H9 (cell line): ENCODE data around the gene MYO18A. TPM values are rescaled to one million over a fixed set of nuclear protein-coding genes. Genes with fewer than 3 reads are reported as not detected.

Source experiments
- DNase-seq: peaks from one replicate; pipeline ENCODE4 v3.0.0-alpha.2; 2017
- H2AFZ ChIP-seq: one replicate; pipeline ENCODE4 v1.6.1; 2013; ENCODE audit warnings: mild to moderate bottlenecking, low read length, control low read depth, moderate library complexity
- H2AK5ac ChIP-seq: 2 replicates; pipeline ENCODE4 v1.6.1; 2013; ENCODE audit warnings: low read length, control low read depth, mixed read lengths; ENCODE audit not compliant: insufficient read length
- H2BK120ac ChIP-seq: one replicate; pipeline ENCODE4 v1.6.1; 2013; ENCODE audit warnings: low read depth, mild to moderate bottlenecking, low read length, control low read depth, inconsistent platforms; ENCODE audit not compliant: poor library complexity, severe bottlenecking
- H2BK12ac ChIP-seq: 2 replicates; pipeline ENCODE4 v1.6.1; 2013; ENCODE audit warnings: low read length, control low read depth, mixed read lengths, low read depth; ENCODE audit not compliant: insufficient read length
- H2BK15ac ChIP-seq: 2 replicates; pipeline ENCODE4 v1.6.1; 2013; ENCODE audit warnings: low read depth, low read length, control low read depth
- H2BK20ac ChIP-seq: one replicate; pipeline ENCODE4 v1.6.1; 2013; ENCODE audit warnings: low read depth, mild to moderate bottlenecking, low read length, control low read depth, inconsistent platforms; ENCODE audit not compliant: poor library complexity, severe bottlenecking
- H2BK5ac ChIP-seq: 2 replicates; pipeline ENCODE4 v1.6.1; 2013; ENCODE audit warnings: low read length, control low read depth, mixed read lengths; ENCODE audit not compliant: insufficient read length
- H3K14ac ChIP-seq: 2 replicates; pipeline ENCODE4 v1.6.1; 2013; ENCODE audit warnings: low read length, control low read depth; ENCODE audit not compliant: insufficient read depth
- H3K18ac ChIP-seq: 2 replicates; pipeline ENCODE4 v1.6.1; 2013; ENCODE audit warnings: low read depth, mild to moderate bottlenecking, mixed read lengths, low read length, control low read depth; ENCODE audit not compliant: insufficient read length
- H3K23ac ChIP-seq: 2 replicates; pipeline ENCODE4 v1.6.1; 2013; ENCODE audit warnings: low read length, control low read depth, mixed read lengths, low read depth; ENCODE audit not compliant: insufficient read length
- H3K23me2 ChIP-seq: 2 replicates; pipeline ENCODE4 v1.6.1; 2013; ENCODE audit warnings: low read depth, mild to moderate bottlenecking, mixed read lengths, low read length, control low read depth; ENCODE audit not compliant: insufficient read length, poor library complexity, severe bottlenecking
- H3K27ac ChIP-seq: 2 replicates; pipeline ENCODE4 v1.5.1; 2013; ENCODE audit warnings: low read length, control low read depth, mixed read lengths, low read depth; ENCODE audit not compliant: insufficient read length
- H3K27me3 ChIP-seq: 2 replicates; pipeline ENCODE4 v1.6.1; 2013; ENCODE audit warnings: low read length, control low read depth, inconsistent platforms; ENCODE audit not compliant: insufficient read depth
- H3K4ac ChIP-seq: 2 replicates; pipeline ENCODE4 v1.6.1; 2013; ENCODE audit warnings: low read depth, mild to moderate bottlenecking, control low read depth, inconsistent platforms, low read length, moderate library complexity
- H3K4me1 ChIP-seq: 2 replicates; pipeline ENCODE4 v1.6.1; 2013; ENCODE audit warnings: low read length, control low read depth, inconsistent platforms; ENCODE audit not compliant: insufficient read depth
- H3K4me2 ChIP-seq: 2 replicates; pipeline ENCODE4 v1.6.1; 2013; ENCODE audit warnings: low read length, control low read depth, mixed read lengths; ENCODE audit not compliant: insufficient read length, insufficient read depth
- H3K56ac ChIP-seq: 2 replicates; pipeline ENCODE4 v1.6.1; 2013; ENCODE audit warnings: low read depth, mild to moderate bottlenecking, mixed read lengths, low read length, control low read depth; ENCODE audit not compliant: insufficient read length
- H3K79me1 ChIP-seq: 2 replicates; pipeline ENCODE4 v1.6.1; 2013; ENCODE audit warnings: low read depth, mild to moderate bottlenecking, moderate library complexity, low read length, control low read depth, inconsistent platforms; ENCODE audit not compliant: insufficient read depth, poor library complexity, severe bottlenecking
- H3K79me2 ChIP-seq: 2 replicates; pipeline ENCODE4 v1.6.1; 2013; ENCODE audit warnings: low read length, control low read depth, inconsistent platforms; ENCODE audit not compliant: insufficient read depth
- H3K9ac ChIP-seq: 2 replicates; pipeline ENCODE4 v1.6.1; 2013; ENCODE audit warnings: low read length, control low read depth, mixed read lengths; ENCODE audit not compliant: insufficient read length; ENCODE audit errors: extremely low read depth
- H3K9me3 ChIP-seq: one replicate; pipeline ENCODE4 v1.6.1; 2013; ENCODE audit warnings: low read depth, low read length, inconsistent platforms; ENCODE audit not compliant: control insufficient read depth
- H3T11ph ChIP-seq: one replicate; pipeline ENCODE4 v1.6.1; 2013; ENCODE audit warnings: mild to moderate bottlenecking, low read length, control low read depth, inconsistent platforms
- H4K20me1 ChIP-seq: one replicate; pipeline ENCODE4 v1.6.1; 2013; ENCODE audit not compliant: control insufficient read depth, insufficient read length, insufficient read depth
- H4K5ac ChIP-seq: 2 replicates; pipeline ENCODE4 v1.6.1; 2013; ENCODE audit warnings: low read depth, mild to moderate bottlenecking, mixed read lengths, low read length, control low read depth; ENCODE audit not compliant: insufficient read length
- H4K8ac ChIP-seq: replicated peaks from 2 replicates; pipeline ENCODE4 v1.6.1; 2013; ENCODE audit warnings: low read length, control low read depth, mixed read lengths, low read depth; ENCODE audit not compliant: insufficient read length
- H4K91ac ChIP-seq: 2 replicates; pipeline ENCODE4 v1.6.1; 2013; ENCODE audit warnings: low read depth, mild to moderate bottlenecking, moderate library complexity, mixed read lengths, low read length, control low read depth; ENCODE audit not compliant: insufficient read length
- H3K27ac Mint-ChIP-seq, 3 experiments: 2 replicates in 2 of 3; 3 replicates in 1 of 3; pipeline ENCODE4 v1.8.0; 2020 to 2021; ENCODE audit warnings: mixed read lengths in 3 of 3, mild to moderate bottlenecking in 1 of 3, moderate library complexity in 1 of 3
- H3K27me3 Mint-ChIP-seq: 2 replicates; pipeline ENCODE4 v1.8.0; 2021; ENCODE audit warnings: low read depth, mild to moderate bottlenecking, moderate library complexity, mixed read lengths
- H3K36me3 Mint-ChIP-seq, 3 experiments: 2 replicates in 2 of 3; 3 replicates in 1 of 3; pipeline ENCODE4 v1.8.0; 2020 to 2021; ENCODE audit warnings: low read depth in 3 of 3, mixed read lengths in 3 of 3; ENCODE audit not compliant: insufficient read depth in 1 of 3
- H3K4me1 Mint-ChIP-seq, 2 experiments: 2 replicates each; pipeline ENCODE4 v1.8.0; 2020; ENCODE audit warnings: mixed read lengths in 2 of 2
- H3K4me3 Mint-ChIP-seq, 2 experiments: 2 replicates in 1 of 2; 3 replicates in 1 of 2; pipeline ENCODE4 v1.8.0; 2020 to 2021; ENCODE audit warnings: mild to moderate bottlenecking in 2 of 2, mixed read lengths in 2 of 2, moderate library complexity in 1 of 2
- H3K9me3 Mint-ChIP-seq, 2 experiments: 2 replicates in 1 of 2; 3 replicates in 1 of 2; pipeline ENCODE4 v1.8.0; 2020; ENCODE audit warnings: mild to moderate bottlenecking in 2 of 2, mixed read lengths in 2 of 2, moderate library complexity in 1 of 2
- CTCF ChIP-seq: fragments of 200-600 bp; sonication (generic); conservative IDR thresholded peaks from 3 replicates; pipeline ENCODE4 v1.8.0; 2021; ENCODE audit warnings: antibody characterized with exemption, mild to moderate bottlenecking
- WGBS: extraction: QIAGEN DNeasy Blood & Tissue Kit; methylation state at CpG from one replicate; pipeline ENCODE4 v1.1.7; 2013; ENCODE audit warnings: missing lambda C conversion rate, low lambda C conversion rate, mixed read lengths; ENCODE audit not compliant: insufficient read length; ENCODE audit errors: extremely low coverage; 5-methylcytosine and 5-hydroxymethylcytosine counted together
- total RNA-seq: library from RNA; stranded (reverse); gene quantifications from 2 replicates; pipeline ENCODE4 v1.2.1, GENCODE V29; 2021

Gene MYO18A
- total RNA-seq, 1 experiment from 2014 or later, result 21.6 TPM

DNA sequence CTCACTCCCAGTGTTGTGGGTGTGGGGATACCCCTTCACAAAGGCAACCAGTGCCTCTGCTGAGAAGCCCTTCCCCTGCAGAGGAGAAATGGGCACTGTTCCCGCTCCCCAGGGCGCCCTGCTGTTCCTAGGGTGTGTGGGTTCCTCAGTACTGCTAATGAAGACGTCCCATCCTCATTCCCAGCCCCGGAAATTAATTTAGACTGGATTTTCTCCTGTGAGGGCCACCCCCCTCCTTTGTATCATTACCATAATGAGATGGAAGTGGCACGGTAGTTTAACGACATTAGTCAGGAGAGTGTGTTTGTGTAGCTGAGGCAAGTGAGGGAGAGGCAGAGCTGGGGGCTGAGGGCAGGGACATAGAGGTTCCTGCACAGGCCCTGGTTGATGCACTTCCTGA is 84.1 kb downstream of the MYO18A start:
- H4K20me1 ChIP-seq, result no peaks in the 10 kb centered on the region
- H2BK120ac ChIP-seq, result no peak overlapping the region
- H3K18ac ChIP-seq, result no peak overlapping the region
- no peak overlapping the region for H3K4me2 ChIP-seq
- H3K4ac ChIP-seq, result no peak overlapping the region
- H3K79me1 ChIP-seq, result no peaks in the 10 kb centered on the region
- no peak overlapping the region for H3K9ac ChIP-seq
- WGBS, result no CpG with 5 or more reads among the region's 6 CpGs
- no peak overlapping the region for H4K8ac ChIP-seq
- Mint-ChIP-seq H3K4me3 (no peak overlapping the region), H3K27ac (no peak overlapping the region; a peak in 1 of 7 replicates), H3K9me3 (no peaks in the 10 kb centered on the region), H3K36me3 (peaks cover 20 to 51% (median 32%) of the 10 kb centered on the region in 3 experiments; a peak in 6 of 7 replicates), H3K4me1 (peaks cover 17 to 26% of the 10 kb centered on the region in 2 experiments), H3K27me3 (no peaks in the 10 kb centered on the region)
- H3K27me3 ChIP-seq, result no peaks in the 10 kb centered on the region
- H2BK15ac ChIP-seq, result no peak overlapping the region
- no peaks in the 10 kb centered on the region for H3K9me3 ChIP-seq
- no peak overlapping the region for H3K14ac ChIP-seq
- H3K23me2 ChIP-seq, result no peaks in the 10 kb centered on the region
- no peak overlapping the region for H3T11ph ChIP-seq
- H3K27ac ChIP-seq, result no peak overlapping the region
- H2AFZ ChIP-seq, result no peak overlapping the region
- H4K91ac ChIP-seq, result no peak overlapping the region
- H2BK5ac ChIP-seq, result no peak overlapping the region
- no peak overlapping the region for H3K56ac ChIP-seq
- H3K4me1 ChIP-seq, result no peaks in the 10 kb centered on the region
- H2BK20ac ChIP-seq, result no peak overlapping the region
- TF ChIP-seq CTCF, result no peak
- H3K23ac ChIP-seq, result no peak overlapping the region
- no peak overlapping the region for H4K5ac ChIP-seq
- H3K79me2 ChIP-seq, result no peaks in the 10 kb centered on the region
- DNase-seq, result no peak
- no peak overlapping the region for H2AK5ac ChIP-seq
- H2BK12ac ChIP-seq, result no peak overlapping the region
